ENCODE data around the gene PNMA8C.

The PNMA8C gene

GRCh38 chr19:46428239-46429135, at the start of gene PNMA8C:
TSS of gene PNMA8C (minus strand) at chr19:46428936. CDS start at chr19:46428359, 577 bp downstream.
- DNase-seq: peak; percentile 11

GRCh38 chr19:46475986-46476385, 47.2 kb upstream of the PNMA8C start:
- peak; percentile 20 for DNase-seq

- no peak for DNase-seq
Measured at GRCh38 chr19:46474211-46474610, 45.5 kb upstream of the PNMA8C start.

- no peak for DNase-seq
Measured at GRCh38 chr19:46472592-46472991, 43.9 kb upstream of the PNMA8C start.

- no peak for DNase-seq
Measured at GRCh38 chr19:46471811-46472543, 43.2 kb upstream of the PNMA8C start.

GRCh38 chr19:46471116-46471733, 42.5 kb upstream of the PNMA8C start, which contains the start of gene PNMA8A:
TSS of gene PNMA8A (minus strand) at chr19:46471563. CDS start at chr19:46471035, 528 bp downstream.
- DNase-seq: no peak

- DNase-seq: no peak
Measured at GRCh38 chr19:46470376-46470775, 41.6 kb upstream of the PNMA8C start.

GRCh38 chr19:46469541-46470185, 40.9 kb upstream of the PNMA8C start:
- no peak for DNase-seq

GRCh38 chr19:46466536-46467196, 37.9 kb upstream of the PNMA8C start:
- peak; percentile 92 for DNase-seq

- no peak for DNase-seq
Measured at GRCh38 chr19:46463516-46463915, 34.8 kb upstream of the PNMA8C start.

GRCh38 chr19:46461537-46461936, 32.8 kb upstream of the PNMA8C start:
- no peak for DNase-seq

GRCh38 chr19:46460981-46461380, 32.2 kb upstream of the PNMA8C start:
- DNase-seq: no peak

GRCh38 chr19:46460055-46460454, 31.3 kb upstream of the PNMA8C start:
- no peak for DNase-seq

GRCh38 chr19:46456930-46457329, 28.2 kb upstream of the PNMA8C start:
- no peak for DNase-seq

GRCh38 chr19:46454244-46454643, 25.5 kb upstream of the PNMA8C start:
- DNase-seq: no peak

GRCh38 chr19:46453661-46454060, 24.9 kb upstream of the PNMA8C start:
- no peak for DNase-seq

- no peak for DNase-seq
Measured at GRCh38 chr19:46452186-46452585, 23.4 kb upstream of the PNMA8C start.

GRCh38 chr19:46451352-46451751, 22.6 kb upstream of the PNMA8C start:
- no peak for DNase-seq

GRCh38 chr19:46450737-46451136, 22.0 kb upstream of the PNMA8C start:
- no peak for DNase-seq

- no peak for DNase-seq
Measured at GRCh38 chr19:46449228-46449627, 20.5 kb upstream of the PNMA8C start.

GRCh38 chr19:46448601-46449000, 19.9 kb upstream of the PNMA8C start:
- no peak for DNase-seq

- DNase-seq: no peak
Measured at GRCh38 chr19:46447824-46448223, 19.1 kb upstream of the PNMA8C start.
